ENCODE measurements around the gene RAP1GAP2.

RAP1GAP2 gene

DNA sequence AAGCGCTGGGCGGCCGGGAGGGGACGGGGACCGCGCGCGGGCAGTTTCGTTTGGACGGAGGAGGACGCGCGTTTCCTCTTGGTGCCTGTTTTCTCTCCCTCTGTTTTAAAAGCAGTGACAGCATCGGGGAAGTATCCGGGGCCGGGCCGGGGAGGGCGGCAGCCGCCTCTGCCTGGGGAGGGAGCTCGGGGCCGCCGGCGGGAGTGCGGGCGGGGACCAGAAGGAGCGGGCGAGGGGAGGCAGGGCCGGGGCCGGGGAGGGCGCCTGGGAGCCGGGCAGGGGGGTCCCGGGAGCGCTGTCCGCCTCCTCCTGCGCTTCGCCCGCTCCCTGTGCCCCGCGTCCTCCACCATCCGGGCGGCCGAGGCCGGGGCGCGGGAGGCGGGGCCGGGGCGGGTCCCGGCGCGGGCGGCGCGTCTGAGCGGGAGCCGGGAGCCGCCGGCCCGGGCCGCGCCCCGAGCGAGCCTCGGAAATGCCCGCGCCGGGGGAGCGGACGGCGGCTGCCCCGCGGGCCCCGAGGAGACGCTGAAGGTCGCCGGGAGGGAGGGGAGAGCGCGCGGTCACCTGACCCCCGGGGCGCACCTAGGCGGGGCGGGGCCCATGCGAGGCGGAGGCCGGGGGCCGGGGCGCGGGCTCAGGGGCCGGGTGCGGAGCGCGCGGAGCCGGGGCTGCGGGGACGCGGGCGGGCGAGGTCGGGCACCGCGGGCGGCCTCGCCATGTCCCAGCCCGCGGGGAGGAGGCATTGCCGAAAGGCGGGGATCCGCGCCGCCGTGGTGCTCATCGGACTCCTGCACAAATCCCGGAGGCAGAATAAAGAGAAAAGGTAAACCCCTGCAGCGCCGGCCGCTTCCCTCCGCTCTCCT is 57.3 kb downstream of the RAP1GAP2 start:
- DNase-seq (ENCODE audit: low read depth), result no peak

- DNase-seq (ENCODE audit: low read depth), result no peak
These were observed 58.2 kb downstream of the RAP1GAP2 start for GRCh38 chr17:2854143-2855055.

DNA sequence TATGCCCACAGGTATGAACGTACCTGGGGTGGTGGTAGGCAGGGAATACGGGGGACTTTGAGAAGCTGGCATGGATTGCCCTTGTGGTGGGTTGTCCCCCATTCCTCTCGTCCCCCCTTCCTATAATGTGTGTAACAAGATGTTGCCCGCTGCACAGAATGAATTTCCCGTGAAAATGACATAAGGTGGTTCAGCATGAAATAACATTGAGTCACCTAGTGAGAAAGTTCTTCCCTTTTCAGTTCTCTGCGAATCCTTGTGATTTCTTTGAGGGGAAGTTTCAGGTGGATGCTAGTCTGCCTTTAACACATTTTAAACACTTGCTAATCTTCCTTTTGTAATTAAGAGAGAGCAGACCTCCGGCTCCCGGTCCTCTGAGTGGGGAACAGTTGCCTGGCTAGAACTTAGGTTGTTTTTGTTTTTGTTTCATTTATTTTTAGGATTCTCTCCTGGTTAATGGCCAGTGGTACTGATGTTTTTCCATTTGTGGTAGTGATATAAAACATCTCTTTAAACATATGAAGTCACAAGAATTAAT is 58.9 kb downstream of the RAP1GAP2 start:
- DNase-seq (ENCODE audit: low read depth), result no peak

GRCh38 chr17:2856727-2857126 is 60.5 kb downstream of the RAP1GAP2 start:
- no peak for DNase-seq (ENCODE audit: low read depth)

DNA sequence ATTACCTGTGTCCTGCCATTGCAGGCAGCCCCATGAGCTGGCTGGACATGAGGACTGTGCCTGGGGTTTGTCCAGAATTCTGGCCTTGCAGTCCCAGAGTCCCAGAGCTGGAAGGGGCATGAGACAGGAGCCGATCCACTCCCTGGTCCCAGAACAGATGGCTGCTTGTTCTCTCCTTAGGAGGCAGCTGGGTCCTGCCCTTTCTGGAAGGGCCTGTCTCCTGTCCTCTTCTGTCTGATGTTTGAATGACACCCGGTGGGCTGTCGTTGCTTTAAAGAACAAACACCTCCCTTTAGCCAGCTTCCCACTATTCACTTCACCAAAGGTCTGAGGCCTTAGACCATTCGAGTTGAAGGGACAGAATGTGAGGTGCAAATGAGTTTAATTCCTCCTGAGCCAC is 63.8 kb downstream of the RAP1GAP2 start:
- no peak for DNase-seq (ENCODE audit: low read depth)

- no peak for DNase-seq (ENCODE audit: low read depth)
These were observed 64.6 kb downstream of the RAP1GAP2 start for GRCh38 chr17:2860883-2861282.

- DNase-seq (ENCODE audit: low read depth), result no peak
These were observed 66.0 kb downstream of the RAP1GAP2 start for GRCh38 chr17:2862197-2862596.

DNA sequence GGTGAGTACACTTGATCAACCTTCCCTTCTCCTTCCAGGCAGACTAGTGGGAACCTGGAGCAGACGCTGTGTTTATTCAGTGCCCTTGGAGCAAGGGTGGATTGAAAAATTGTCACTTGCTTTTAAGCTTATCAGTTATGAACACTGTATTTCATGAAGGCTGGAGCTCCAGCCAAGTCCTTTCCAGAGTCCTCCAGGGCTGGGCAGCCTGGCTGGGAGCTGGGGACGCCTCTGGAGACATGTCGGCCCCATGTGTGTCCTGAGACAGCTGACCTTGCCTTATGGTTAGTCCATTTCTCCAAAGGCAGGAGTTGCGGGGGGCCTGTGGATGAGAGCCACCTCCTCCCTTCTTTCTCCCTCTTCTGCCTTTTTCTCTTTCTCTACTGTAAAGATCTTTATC is 67.0 kb downstream of the RAP1GAP2 start:
- DNase-seq (ENCODE audit: low read depth), result no peak

DNA sequence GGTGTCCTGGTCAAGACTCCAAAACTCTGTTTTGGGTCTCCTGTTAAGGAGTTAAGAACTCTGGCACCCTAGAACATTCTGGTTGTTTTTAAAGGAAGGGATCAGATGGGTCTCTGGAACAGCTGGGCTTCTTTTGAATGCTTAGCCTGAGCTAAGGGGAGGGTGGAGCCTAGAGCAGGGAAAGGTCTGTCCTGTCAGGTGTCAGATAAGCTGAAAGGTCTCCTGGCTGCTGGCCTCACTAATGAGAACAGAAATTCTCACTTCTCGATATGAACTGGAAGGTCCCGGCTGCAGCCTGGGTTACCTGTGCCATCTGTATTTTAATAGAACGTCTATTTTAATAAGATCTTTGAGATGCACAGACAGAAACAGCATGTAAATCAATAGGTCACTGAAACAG is 69.0 kb downstream of the RAP1GAP2 start:
- no peak for DNase-seq (ENCODE audit: low read depth)

DNA sequence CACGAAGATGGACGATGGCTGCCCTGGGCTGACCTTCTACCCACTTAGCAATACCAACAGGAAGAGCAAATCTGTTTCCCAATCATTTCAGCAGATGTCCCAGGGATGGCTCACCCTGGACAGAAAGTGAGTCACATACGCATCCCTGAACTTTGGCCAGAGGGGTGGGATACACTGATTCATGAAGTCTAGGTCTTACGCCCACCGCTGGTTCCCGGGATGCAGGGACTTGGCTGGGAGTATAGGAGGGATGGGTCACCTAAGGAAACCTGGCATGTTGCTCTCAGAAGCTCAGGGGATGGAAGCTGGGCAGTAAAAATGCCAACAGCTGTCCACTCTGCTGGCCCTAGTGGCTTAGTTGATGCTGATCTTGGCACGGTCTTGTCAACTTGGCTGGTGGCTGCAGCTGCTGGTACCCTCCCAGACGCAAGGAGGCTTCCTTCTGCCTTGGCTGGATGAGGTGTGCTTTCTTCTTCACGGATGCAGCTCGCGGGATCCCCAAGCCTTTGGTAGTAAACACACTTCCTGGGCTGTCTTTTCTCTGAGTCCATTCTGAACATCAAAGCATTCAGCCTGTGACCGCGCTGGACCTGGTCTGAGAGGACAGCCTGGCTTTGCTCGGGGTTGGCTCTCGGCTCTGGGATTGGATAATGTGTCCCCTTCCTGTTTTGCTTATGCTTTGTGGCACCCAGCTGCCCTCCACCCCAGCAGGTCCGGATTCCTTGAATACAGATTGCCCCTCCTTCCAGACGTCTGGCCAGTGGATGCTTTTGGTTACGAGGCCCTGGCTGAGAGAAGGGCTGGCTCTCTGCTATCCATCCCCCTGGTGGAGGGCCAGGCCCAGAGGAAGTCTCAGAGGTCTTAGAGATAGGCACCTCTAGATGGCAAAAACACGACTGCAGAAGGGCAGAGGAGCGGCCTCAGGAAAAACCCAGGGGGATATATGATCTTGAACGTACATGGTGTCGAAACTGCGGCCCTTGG is 71.5 kb downstream of the RAP1GAP2 start:
- DNase-seq (ENCODE audit: low read depth), result peak; percentile 39

- no peak for DNase-seq (ENCODE audit: low read depth)
These were observed 73.4 kb downstream of the RAP1GAP2 start for GRCh38 chr17:2869604-2870003.

GRCh38 chr17:2871205-2871604 is 75.0 kb downstream of the RAP1GAP2 start:
- DNase-seq (ENCODE audit: low read depth), result no peak

- DNase-seq (ENCODE audit: low read depth), result no peak
These were observed 75.5 kb downstream of the RAP1GAP2 start for GRCh38 chr17:2871720-2872119.

DNA sequence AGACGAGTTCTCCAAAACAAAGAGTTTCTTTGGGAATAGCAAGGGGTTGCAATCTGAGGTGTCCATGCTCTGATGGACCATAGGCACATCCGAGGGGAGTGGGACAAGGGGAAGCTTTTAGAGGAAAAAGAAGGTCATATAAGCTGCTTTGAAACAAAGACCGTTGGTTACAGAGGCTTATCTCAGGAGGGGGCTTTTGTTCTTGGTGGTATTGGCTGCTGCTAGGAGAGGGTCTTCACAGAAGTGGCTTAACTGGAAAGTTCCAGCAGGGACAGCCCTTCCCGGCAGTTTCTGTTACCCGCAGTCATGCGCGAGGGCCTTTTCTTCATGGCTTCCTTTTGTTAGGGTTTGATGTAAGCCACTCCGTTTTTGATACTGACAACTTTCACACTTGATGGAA is 76.0 kb downstream of the RAP1GAP2 start:
- DNase-seq (ENCODE audit: low read depth), result no peak

DNA sequence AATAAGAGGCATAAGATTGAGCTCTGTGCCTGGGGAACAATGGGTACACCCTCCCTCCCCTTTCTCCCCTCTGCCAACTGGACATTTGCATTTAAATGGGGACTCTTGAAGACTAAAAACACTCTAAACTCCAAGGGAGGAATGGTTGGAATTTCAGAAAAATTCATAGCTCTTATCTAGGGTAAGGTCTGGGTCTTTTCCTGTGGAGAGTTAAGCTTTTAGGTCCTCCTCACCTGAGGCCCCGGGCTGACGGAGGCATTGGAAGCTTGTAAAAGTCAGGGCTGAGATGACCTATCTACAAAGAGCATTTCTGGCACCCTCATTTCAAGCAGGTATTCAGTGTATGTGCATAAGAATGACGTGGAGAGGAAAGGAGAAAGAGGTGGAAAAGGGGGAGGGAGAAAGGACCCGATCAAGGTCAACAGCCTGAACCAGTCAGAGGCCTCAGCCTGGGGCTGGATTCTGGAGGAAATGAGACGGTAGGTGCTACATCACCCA is 78.0 kb downstream of the RAP1GAP2 start:
- DNase-seq (ENCODE audit: low read depth), result no peak

DNA sequence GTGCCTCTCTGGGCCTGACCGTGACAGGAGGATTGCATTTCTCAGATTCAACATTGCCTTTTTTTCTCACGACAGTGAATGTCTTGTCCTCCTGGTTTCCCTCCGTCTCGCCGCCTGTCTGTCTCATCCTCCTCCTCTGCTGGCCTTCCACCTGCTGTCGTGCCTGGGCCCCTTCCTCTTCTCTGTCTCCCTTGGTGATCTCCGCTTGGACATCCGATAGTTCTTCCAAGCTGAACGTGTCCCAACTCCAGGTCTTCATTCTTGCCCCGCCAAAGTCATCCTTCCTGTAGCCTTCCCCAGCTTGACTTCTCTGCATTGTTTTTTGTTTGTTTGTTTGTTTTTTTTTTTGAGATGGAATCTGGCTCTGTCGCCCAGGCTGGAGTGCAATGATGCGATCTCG is 79.4 kb downstream of the RAP1GAP2 start:
- no peak for DNase-seq (ENCODE audit: low read depth)

GRCh38 chr17:2876467-2876866 is 80.2 kb downstream of the RAP1GAP2 start:
- DNase-seq (ENCODE audit: low read depth), result no peak

DNA sequence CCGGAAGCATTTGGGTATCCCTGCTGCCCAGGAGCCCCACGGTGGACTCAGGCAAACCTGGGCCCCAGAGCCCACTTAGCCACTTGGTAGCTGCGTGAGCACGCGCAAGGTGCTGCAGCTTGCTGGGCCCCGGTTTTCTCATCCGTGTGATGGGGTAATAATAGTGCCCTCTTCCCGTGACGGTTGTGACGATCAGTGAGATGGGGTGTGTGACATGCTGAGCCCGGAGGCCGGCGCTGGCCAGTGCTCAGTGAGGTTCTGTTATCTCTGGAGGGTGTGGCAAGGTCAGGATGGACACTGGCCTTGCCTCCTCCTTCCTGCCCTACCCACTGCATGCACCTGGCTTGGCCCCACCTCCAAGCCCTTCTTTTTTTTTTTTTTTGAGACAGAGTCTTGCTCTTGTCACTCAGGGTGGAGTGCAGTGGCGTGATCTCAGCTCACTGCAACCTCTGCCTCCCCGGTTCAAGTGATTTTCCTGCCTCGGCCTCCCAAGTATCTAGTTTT is 82.6 kb downstream of the RAP1GAP2 start:
- DNase-seq (ENCODE audit: low read depth), result no peak

DNA sequence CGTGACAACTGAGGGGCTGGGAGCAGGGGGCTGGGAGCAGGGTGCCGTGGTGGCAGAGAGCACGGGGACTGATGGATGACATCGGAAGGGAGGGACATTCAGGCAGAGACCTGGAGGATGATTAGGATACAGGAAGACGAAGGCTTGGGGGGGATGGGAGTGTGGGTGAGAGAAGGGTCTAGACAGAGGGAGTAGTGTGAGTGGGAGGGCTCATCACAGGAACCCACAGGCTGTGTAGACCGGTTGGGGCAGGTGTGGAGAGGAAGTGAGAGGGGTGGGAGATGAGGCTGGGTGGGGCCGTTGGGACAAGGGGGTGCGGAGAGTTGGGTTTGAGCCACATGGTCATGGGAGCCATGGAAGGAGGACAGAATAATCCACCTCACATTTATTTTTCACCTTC is 83.8 kb downstream of the RAP1GAP2 start:
- no peak for DNase-seq (ENCODE audit: low read depth)

DNA sequence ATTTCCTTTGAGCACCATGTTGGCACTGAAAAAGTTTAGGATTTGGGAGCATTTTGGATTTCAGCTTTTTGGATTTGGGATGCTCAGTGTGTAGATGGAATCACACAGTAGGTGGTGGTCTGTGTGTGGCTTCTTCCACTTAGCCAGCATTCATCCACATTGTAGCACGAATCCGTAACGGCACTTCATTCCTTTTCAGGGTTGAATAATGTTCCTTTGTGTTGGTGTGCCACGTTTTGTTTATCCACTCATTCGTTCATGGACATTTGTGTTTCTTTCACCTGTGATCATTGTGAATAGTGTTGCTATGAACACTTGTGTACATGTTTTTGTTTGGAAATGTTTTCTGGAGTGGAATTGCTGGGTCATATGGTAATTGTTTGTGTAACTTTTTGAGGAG is 85.1 kb downstream of the RAP1GAP2 start:
- DNase-seq (ENCODE audit: low read depth), result no peak

GRCh38 chr17:2883544-2884213 is 87.4 kb downstream of the RAP1GAP2 start:
- no peak for DNase-seq (ENCODE audit: low read depth)
